H9 (cell line): ENCODE results near the gene ZNF654. TPM values are rescaled to one million over a fixed set of nuclear protein-coding genes. Genes with fewer than 3 reads are reported as not detected.

ENCODE experiments used
- DNase-seq: peaks from one replicate; pipeline ENCODE4 v3.0.0-alpha.2; 2017
- H2AFZ ChIP-seq: one replicate; pipeline ENCODE4 v1.6.1; 2013; ENCODE audit warnings: mild to moderate bottlenecking, low read length, control low read depth, moderate library complexity
- H2AK5ac ChIP-seq: 2 replicates; pipeline ENCODE4 v1.6.1; 2013; ENCODE audit warnings: low read length, control low read depth, mixed read lengths; ENCODE audit not compliant: insufficient read length
- H2BK120ac ChIP-seq: one replicate; pipeline ENCODE4 v1.6.1; 2013; ENCODE audit warnings: low read depth, mild to moderate bottlenecking, low read length, control low read depth, inconsistent platforms; ENCODE audit not compliant: poor library complexity, severe bottlenecking
- H2BK12ac ChIP-seq: 2 replicates; pipeline ENCODE4 v1.6.1; 2013; ENCODE audit warnings: low read length, control low read depth, mixed read lengths, low read depth; ENCODE audit not compliant: insufficient read length
- H2BK15ac ChIP-seq: 2 replicates; pipeline ENCODE4 v1.6.1; 2013; ENCODE audit warnings: low read depth, low read length, control low read depth
- H2BK20ac ChIP-seq: one replicate; pipeline ENCODE4 v1.6.1; 2013; ENCODE audit warnings: low read depth, mild to moderate bottlenecking, low read length, control low read depth, inconsistent platforms; ENCODE audit not compliant: poor library complexity, severe bottlenecking
- H2BK5ac ChIP-seq: 2 replicates; pipeline ENCODE4 v1.6.1; 2013; ENCODE audit warnings: low read length, control low read depth, mixed read lengths; ENCODE audit not compliant: insufficient read length
- H3K14ac ChIP-seq: 2 replicates; pipeline ENCODE4 v1.6.1; 2013; ENCODE audit warnings: low read length, control low read depth; ENCODE audit not compliant: insufficient read depth
- H3K18ac ChIP-seq: 2 replicates; pipeline ENCODE4 v1.6.1; 2013; ENCODE audit warnings: low read depth, mild to moderate bottlenecking, mixed read lengths, low read length, control low read depth; ENCODE audit not compliant: insufficient read length
- H3K23ac ChIP-seq: 2 replicates; pipeline ENCODE4 v1.6.1; 2013; ENCODE audit warnings: low read length, control low read depth, mixed read lengths, low read depth; ENCODE audit not compliant: insufficient read length
- H3K23me2 ChIP-seq: 2 replicates; pipeline ENCODE4 v1.6.1; 2013; ENCODE audit warnings: low read depth, mild to moderate bottlenecking, mixed read lengths, low read length, control low read depth; ENCODE audit not compliant: insufficient read length, poor library complexity, severe bottlenecking
- H3K27ac ChIP-seq: 2 replicates; pipeline ENCODE4 v1.5.1; 2013; ENCODE audit warnings: low read length, control low read depth, mixed read lengths, low read depth; ENCODE audit not compliant: insufficient read length
- H3K27me3 ChIP-seq: 2 replicates; pipeline ENCODE4 v1.6.1; 2013; ENCODE audit warnings: low read length, control low read depth, inconsistent platforms; ENCODE audit not compliant: insufficient read depth
- H3K4ac ChIP-seq: 2 replicates; pipeline ENCODE4 v1.6.1; 2013; ENCODE audit warnings: low read depth, mild to moderate bottlenecking, control low read depth, inconsistent platforms, low read length, moderate library complexity
- H3K4me1 ChIP-seq: 2 replicates; pipeline ENCODE4 v1.6.1; 2013; ENCODE audit warnings: low read length, control low read depth, inconsistent platforms; ENCODE audit not compliant: insufficient read depth
- H3K4me2 ChIP-seq: 2 replicates; pipeline ENCODE4 v1.6.1; 2013; ENCODE audit warnings: low read length, control low read depth, mixed read lengths; ENCODE audit not compliant: insufficient read length, insufficient read depth
- H3K56ac ChIP-seq: 2 replicates; pipeline ENCODE4 v1.6.1; 2013; ENCODE audit warnings: low read depth, mild to moderate bottlenecking, mixed read lengths, low read length, control low read depth; ENCODE audit not compliant: insufficient read length
- H3K79me1 ChIP-seq: 2 replicates; pipeline ENCODE4 v1.6.1; 2013; ENCODE audit warnings: low read depth, mild to moderate bottlenecking, moderate library complexity, low read length, control low read depth, inconsistent platforms; ENCODE audit not compliant: insufficient read depth, poor library complexity, severe bottlenecking
- H3K79me2 ChIP-seq: 2 replicates; pipeline ENCODE4 v1.6.1; 2013; ENCODE audit warnings: low read length, control low read depth, inconsistent platforms; ENCODE audit not compliant: insufficient read depth
- H3K9ac ChIP-seq: 2 replicates; pipeline ENCODE4 v1.6.1; 2013; ENCODE audit warnings: low read length, control low read depth, mixed read lengths; ENCODE audit not compliant: insufficient read length; ENCODE audit errors: extremely low read depth
- H3K9me3 ChIP-seq: one replicate; pipeline ENCODE4 v1.6.1; 2013; ENCODE audit warnings: low read depth, low read length, inconsistent platforms; ENCODE audit not compliant: control insufficient read depth
- H3T11ph ChIP-seq: one replicate; pipeline ENCODE4 v1.6.1; 2013; ENCODE audit warnings: mild to moderate bottlenecking, low read length, control low read depth, inconsistent platforms
- H4K20me1 ChIP-seq: one replicate; pipeline ENCODE4 v1.6.1; 2013; ENCODE audit not compliant: control insufficient read depth, insufficient read length, insufficient read depth
- H4K5ac ChIP-seq: 2 replicates; pipeline ENCODE4 v1.6.1; 2013; ENCODE audit warnings: low read depth, mild to moderate bottlenecking, mixed read lengths, low read length, control low read depth; ENCODE audit not compliant: insufficient read length
- H4K8ac ChIP-seq: replicated peaks from 2 replicates; pipeline ENCODE4 v1.6.1; 2013; ENCODE audit warnings: low read length, control low read depth, mixed read lengths, low read depth; ENCODE audit not compliant: insufficient read length
- H4K91ac ChIP-seq: 2 replicates; pipeline ENCODE4 v1.6.1; 2013; ENCODE audit warnings: low read depth, mild to moderate bottlenecking, moderate library complexity, mixed read lengths, low read length, control low read depth; ENCODE audit not compliant: insufficient read length
- H3K27ac Mint-ChIP-seq, 3 experiments: 2 replicates in 2 of 3; 3 replicates in 1 of 3; pipeline ENCODE4 v1.8.0; 2020 to 2021; ENCODE audit warnings: mixed read lengths in 3 of 3, mild to moderate bottlenecking in 1 of 3, moderate library complexity in 1 of 3
- H3K27me3 Mint-ChIP-seq: 2 replicates; pipeline ENCODE4 v1.8.0; 2021; ENCODE audit warnings: low read depth, mild to moderate bottlenecking, moderate library complexity, mixed read lengths
- H3K36me3 Mint-ChIP-seq, 3 experiments: 2 replicates in 2 of 3; 3 replicates in 1 of 3; pipeline ENCODE4 v1.8.0; 2020 to 2021; ENCODE audit warnings: low read depth in 3 of 3, mixed read lengths in 3 of 3; ENCODE audit not compliant: insufficient read depth in 1 of 3
- H3K4me1 Mint-ChIP-seq, 2 experiments: 2 replicates each; pipeline ENCODE4 v1.8.0; 2020; ENCODE audit warnings: mixed read lengths in 2 of 2
- H3K4me3 Mint-ChIP-seq, 2 experiments: 2 replicates in 1 of 2; 3 replicates in 1 of 2; pipeline ENCODE4 v1.8.0; 2020 to 2021; ENCODE audit warnings: mild to moderate bottlenecking in 2 of 2, mixed read lengths in 2 of 2, moderate library complexity in 1 of 2
- H3K9me3 Mint-ChIP-seq, 2 experiments: 2 replicates in 1 of 2; 3 replicates in 1 of 2; pipeline ENCODE4 v1.8.0; 2020; ENCODE audit warnings: mild to moderate bottlenecking in 2 of 2, mixed read lengths in 2 of 2, moderate library complexity in 1 of 2
- WGBS: extraction: QIAGEN DNeasy Blood & Tissue Kit; methylation state at CpG from one replicate; pipeline ENCODE4 v1.1.7; 2013; ENCODE audit warnings: missing lambda C conversion rate, low lambda C conversion rate, mixed read lengths; ENCODE audit not compliant: insufficient read length; ENCODE audit errors: extremely low coverage; 5-methylcytosine and 5-hydroxymethylcytosine counted together
- total RNA-seq: library from RNA; stranded (reverse); gene quantifications from 2 replicates; pipeline ENCODE4 v1.2.1, GENCODE V29; 2021
- TF ChIP-seq, protein P1 (sequence below): fragments of 200-600 bp; sonication (generic); conservative IDR thresholded peaks from 3 replicates; pipeline ENCODE4 v1.8.0; 2021; ENCODE audit warnings: antibody characterized with exemption, mild to moderate bottlenecking

ZNF654 gene
- total RNA-seq, 1 experiment from 2014 or later = 8.7 TPM

DNA sequence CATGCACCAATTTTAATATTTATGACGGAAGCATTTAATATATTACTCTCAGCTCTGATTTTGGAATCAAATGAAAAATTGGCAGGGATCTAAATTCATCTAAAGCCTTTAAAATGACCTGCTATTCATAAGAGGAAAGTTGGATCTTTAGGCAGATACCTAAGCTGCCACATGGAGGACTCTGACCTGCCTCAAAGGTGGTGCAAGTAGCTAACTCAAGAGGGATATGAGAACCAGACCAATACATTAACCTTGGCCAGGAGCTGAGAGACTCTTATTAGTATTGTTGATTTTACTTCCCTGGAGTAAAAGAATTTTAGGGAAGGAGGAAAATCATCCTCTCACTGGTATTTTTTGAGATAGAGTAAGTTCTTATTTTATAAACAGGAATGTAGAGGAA is 17.7 kb downstream of the ZNF654 start:
- Histone ChIP-seq H3K79me2 (no peaks in the 10 kb centered on the region), H4K91ac (no peak overlapping the region), H3K9me3 (no peaks in the 10 kb centered on the region), H3K14ac (no peak overlapping the region), H3K27ac (no peak overlapping the region), H3K4me2 (no peak overlapping the region), H2BK12ac (no peak overlapping the region), H2BK15ac (no peak overlapping the region), H3K4ac (no peak overlapping the region), H4K20me1 (no peaks in the 10 kb centered on the region), H2AK5ac (no peak overlapping the region), H2AFZ (no peak overlapping the region), H3T11ph (no peak overlapping the region), H3K79me1 (no peaks in the 10 kb centered on the region), H4K5ac (no peak overlapping the region), H4K8ac (no peak overlapping the region), H3K23me2 (no peaks in the 10 kb centered on the region), H3K9ac (no peak overlapping the region), H3K18ac (no peak overlapping the region), H2BK120ac (no peak overlapping the region), H2BK5ac (no peak overlapping the region), H3K56ac (no peak overlapping the region), H2BK20ac (no peak overlapping the region), H3K27me3 (no peaks in the 10 kb centered on the region), H3K4me1 (no peaks in the 10 kb centered on the region), H3K23ac (no peak overlapping the region)
- Mint-ChIP-seq H3K36me3 (peaks cover 2 to 5% (median 3%) of the 10 kb centered on the region in 3 experiments), H3K27ac (no peak overlapping the region), H3K4me1 (no peaks in the 10 kb centered on the region), H3K27me3 (no peaks in the 10 kb centered on the region), H3K9me3 (peaks cover 2 to 3% of the 10 kb centered on the region in 2 experiments), H3K4me3 (no peak overlapping the region)
- no CpG with 5 or more reads among the region's 1 CpG for WGBS
- TF ChIP-seq, protein P1, sequence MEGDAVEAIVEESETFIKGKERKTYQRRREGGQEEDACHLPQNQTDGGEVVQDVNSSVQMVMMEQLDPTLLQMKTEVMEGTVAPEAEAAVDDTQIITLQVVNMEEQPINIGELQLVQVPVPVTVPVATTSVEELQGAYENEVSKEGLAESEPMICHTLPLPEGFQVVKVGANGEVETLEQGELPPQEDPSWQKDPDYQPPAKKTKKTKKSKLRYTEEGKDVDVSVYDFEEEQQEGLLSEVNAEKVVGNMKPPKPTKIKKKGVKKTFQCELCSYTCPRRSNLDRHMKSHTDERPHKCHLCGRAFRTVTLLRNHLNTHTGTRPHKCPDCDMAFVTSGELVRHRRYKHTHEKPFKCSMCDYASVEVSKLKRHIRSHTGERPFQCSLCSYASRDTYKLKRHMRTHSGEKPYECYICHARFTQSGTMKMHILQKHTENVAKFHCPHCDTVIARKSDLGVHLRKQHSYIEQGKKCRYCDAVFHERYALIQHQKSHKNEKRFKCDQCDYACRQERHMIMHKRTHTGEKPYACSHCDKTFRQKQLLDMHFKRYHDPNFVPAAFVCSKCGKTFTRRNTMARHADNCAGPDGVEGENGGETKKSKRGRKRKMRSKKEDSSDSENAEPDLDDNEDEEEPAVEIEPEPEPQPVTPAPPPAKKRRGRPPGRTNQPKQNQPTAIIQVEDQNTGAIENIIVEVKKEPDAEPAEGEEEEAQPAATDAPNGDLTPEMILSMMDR = no peak
- DNase-seq = no peak
